Mammary epithelial cell (primary cell): ENCODE measurements around the gene PRMT7.

Experiments
- CTCF ChIP-seq, 2 donors: IDR thresholded peaks in 1 of 2; conservative IDR thresholded peaks in 1 of 2; 2 replicates each; pipeline ENCODE4 v1.5.1; 2011 to 2012; ENCODE audit warnings: inconsistent platforms in 2 of 2, low read length in 2 of 2, mild to moderate bottlenecking in 2 of 2, control low read depth in 1 of 2, low read depth in 1 of 2; ENCODE audit not compliant: insufficient read depth in 1 of 2; ENCODE audit errors: extremely low read depth in 1 of 2
- EZH2 ChIP-seq: IDR thresholded peaks from 2 replicates; pipeline ENCODE4 v1.6.1; 2012; ENCODE audit warnings: low read length, inconsistent platforms, borderline replicate concordance

GRCh38 chr16:68401871-68402747, 91.3 kb downstream of the PRMT7 start:
- TF ChIP-seq CTCF (conservative IDR thresholded peaks at IDR 0.05 in 1 of 2, IDR thresholded peaks at IDR 0.05 in 1 of 2; ENCODE audit: extremely low read depth in 1 of 2, insufficient read depth in 1 of 2, low read depth in 1 of 2, low read length in 2 of 2) = no peak
- TF ChIP-seq EZH2 = no peak
